ENCODE measurements around the gene AKAP13. TPM values are rescaled to one million over a fixed set of nuclear protein-coding genes. Genes with fewer than 3 reads are reported as not detected.
A peak's percentile ranks its signal among the peaks of the same experiment; 100 is the strongest.
"Not testable (repeated sequence)": the region's sequence is repeated elsewhere in the genome, so short reads cannot be mapped to it uniquely, and the experiment has no call there.

Gene AKAP13
- total RNA-seq, 1 experiment from 2014 or later, result 36.4 TPM

- H3K4me3 ChIP-seq, result no peak overlapping the region
- no peaks in the 10 kb centered on the region for H3K27me3 ChIP-seq
- DNase-seq, result no peak
- H3K9me3 ChIP-seq, result no peaks in the 10 kb centered on the region
- H3K36me3 ChIP-seq, result no peaks in the 10 kb centered on the region
These were observed 247.0 kb downstream of the AKAP13 start for GRCh38 chr15:85627213-85627935.

GRCh38 chr15:85630311-85630710 is 249.9 kb downstream of the AKAP13 start:
- Histone ChIP-seq H3K27me3 (no peaks in the 10 kb centered on the region), H3K36me3 (no peaks in the 10 kb centered on the region), H3K4me3 (no peak overlapping the region), H3K9me3 (no peaks in the 10 kb centered on the region)
- DNase-seq, result no peak

GRCh38 chr15:85631018-85631417 is 250.6 kb downstream of the AKAP13 start:
- Histone ChIP-seq H3K9me3 (no peaks in the 10 kb centered on the region), H3K27me3 (no peaks in the 10 kb centered on the region), H3K36me3 (no peaks in the 10 kb centered on the region), H3K4me3 (no peak overlapping the region)
- DNase-seq, result no peak

- H3K27me3 ChIP-seq, result no peaks in the 10 kb centered on the region
- DNase-seq, result no peak
These were observed 251.6 kb downstream of the AKAP13 start for GRCh38 chr15:85632014-85632413.

GRCh38 chr15:85633859-85634258 is 253.5 kb downstream of the AKAP13 start:
- Histone ChIP-seq H3K4me3 (no peak overlapping the region), H3K36me3 (no peaks in the 10 kb centered on the region), H3K27me3 (no peaks in the 10 kb centered on the region), H3K9me3 (no peaks in the 10 kb centered on the region)
- no peak for DNase-seq

More at GRCh38 chr15:85632014-85632413, 251.6 kb downstream of the AKAP13 start:
- H3K4me3 ChIP-seq, result no peak overlapping the region
- H3K36me3 ChIP-seq, result no peaks in the 10 kb centered on the region
- no peaks in the 10 kb centered on the region for H3K9me3 ChIP-seq

GRCh38 chr15:85636351-85636750 is 255.9 kb downstream of the AKAP13 start:
- no peaks in the 10 kb centered on the region for H3K27me3 ChIP-seq
- no peak for DNase-seq
- no peaks in the 10 kb centered on the region for H3K9me3 ChIP-seq
- 0 out of 2 replicates have a peak, but pooled peaks cover 3% of the 10 kb centered on the region for H3K36me3 ChIP-seq
- no peak overlapping the region for H3K4me3 ChIP-seq

GRCh38 chr15:85639752-85640381 is 259.5 kb downstream of the AKAP13 start:
- Histone ChIP-seq H3K9me3 (no peaks in the 10 kb centered on the region), H3K27me3 (no peaks in the 10 kb centered on the region), H3K36me3 (0 out of 2 replicates have a peak, but pooled peaks cover 3% of the 10 kb centered on the region), H3K4me3 (no peak overlapping the region)
- no peak for DNase-seq

- no peak overlapping the region for H3K4me3 ChIP-seq
- peaks cover 9% of the 10 kb centered on the region for H3K36me3 ChIP-seq
- no peak for DNase-seq
- H3K27me3 ChIP-seq, result no peaks in the 10 kb centered on the region
- H3K9me3 ChIP-seq, result no peaks in the 10 kb centered on the region
These were observed 261.8 kb downstream of the AKAP13 start for GRCh38 chr15:85642065-85642692.

- peaks cover 9% of the 10 kb centered on the region for H3K36me3 ChIP-seq
- no peak for DNase-seq
These were observed 262.3 kb downstream of the AKAP13 start for GRCh38 chr15:85642693-85643066.

GRCh38 chr15:85646538-85647091 is 266.2 kb downstream of the AKAP13 start:
- DNase-seq, result peak; percentile 12
- H3K4me3 ChIP-seq, result no peak overlapping the region
- no peaks in the 10 kb centered on the region for H3K9me3 ChIP-seq
- no peaks in the 10 kb centered on the region for H3K27me3 ChIP-seq
- peaks cover 7% of the 10 kb centered on the region for H3K36me3 ChIP-seq

More at GRCh38 chr15:85642693-85643066, 262.3 kb downstream of the AKAP13 start:
- Histone ChIP-seq H3K4me3 (no peak overlapping the region), H3K27me3 (no peaks in the 10 kb centered on the region), H3K9me3 (no peaks in the 10 kb centered on the region)

GRCh38 chr15:85649372-85649771 is 269.0 kb downstream of the AKAP13 start:
- H3K9me3 ChIP-seq, result no peaks in the 10 kb centered on the region
- H3K4me3 ChIP-seq, result no peak overlapping the region
- H3K27me3 ChIP-seq, result no peaks in the 10 kb centered on the region
- DNase-seq, result peak; percentile 45
- H3K36me3 ChIP-seq, result peaks cover 7% of the 10 kb centered on the region

GRCh38 chr15:85651548-85651947 is 271.1 kb downstream of the AKAP13 start:
- no peaks in the 10 kb centered on the region for H3K27me3 ChIP-seq
- DNase-seq, result no peak
- no peaks in the 10 kb centered on the region for H3K9me3 ChIP-seq
- peaks cover 11% of the 10 kb centered on the region for H3K36me3 ChIP-seq
- H3K4me3 ChIP-seq, result no peak overlapping the region

- H3K27me3 ChIP-seq, result no peaks in the 10 kb centered on the region
- H3K36me3 ChIP-seq, result peaks cover 5% of the 10 kb centered on the region
- no peak for DNase-seq
- H3K9me3 ChIP-seq, result no peaks in the 10 kb centered on the region
- no peak overlapping the region for H3K4me3 ChIP-seq
These were observed 272.1 kb downstream of the AKAP13 start for GRCh38 chr15:85652457-85652856.

GRCh38 chr15:85657132-85657531 is 276.7 kb downstream of the AKAP13 start:
- no peak for DNase-seq
- H3K36me3 ChIP-seq, result peaks cover 5% of the 10 kb centered on the region
- no peaks in the 10 kb centered on the region for H3K9me3 ChIP-seq
- H3K27me3 ChIP-seq, result no peaks in the 10 kb centered on the region
- H3K4me3 ChIP-seq, result no peak overlapping the region

GRCh38 chr15:85658816-85659215 is 278.4 kb downstream of the AKAP13 start:
- Histone ChIP-seq H3K27me3 (no peaks in the 10 kb centered on the region), H3K9me3 (no peaks in the 10 kb centered on the region), H3K36me3 (peaks cover 6% of the 10 kb centered on the region), H3K4me3 (no peak overlapping the region)
- no peak for DNase-seq

GRCh38 chr15:85661859-85662258 is 281.5 kb downstream of the AKAP13 start:
- Histone ChIP-seq H3K36me3 (peaks cover 18% of the 10 kb centered on the region), H3K9me3 (no peaks in the 10 kb centered on the region), H3K4me3 (no peak overlapping the region), H3K27me3 (no peaks in the 10 kb centered on the region)
- DNase-seq, result no peak

- not testable (repeated sequence) for DNase-seq, H3K4me3 ChIP-seq
These were observed 285.3 kb downstream of the AKAP13 start for GRCh38 chr15:85665677-85666076.

More at GRCh38 chr15:85665677-85666076, 285.3 kb downstream of the AKAP13 start:
- peaks cover 30% of the 10 kb centered on the region for H3K36me3 ChIP-seq
- H3K9me3 ChIP-seq, H3K27me3 ChIP-seq: not testable (repeated sequence)
